Hematopoietic multipotent progenitor cell treated with erythropoietin and hydrocortisone succinate and interleukin-3 and kit ligand, for 6 days (in vitro differentiated cells): ENCODE measurements around the gene CRTAC1.

Experiments
- DNase-seq: peaks from one replicate; pipeline ENCODE4 v3.0.0-alpha.2; 2015

CRTAC1 gene

DNA sequence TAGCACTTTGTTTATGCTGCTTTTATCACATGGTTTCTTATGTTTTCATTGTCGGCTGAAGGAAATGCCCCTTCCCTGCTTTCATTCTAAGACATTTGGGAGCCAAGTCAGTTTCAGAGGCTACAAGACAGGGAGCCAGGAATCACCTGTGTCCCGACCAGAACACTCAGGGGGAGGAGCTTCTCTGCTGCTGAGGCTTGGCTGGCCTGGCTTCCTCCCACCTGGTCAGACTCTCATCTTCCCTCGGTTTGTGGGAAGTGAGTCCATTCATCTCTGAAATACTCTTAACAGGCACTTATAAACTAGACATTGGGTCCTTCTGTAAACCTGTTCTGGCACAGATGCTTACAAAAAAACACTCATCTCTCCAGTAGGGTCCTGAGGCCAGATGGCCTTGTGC lies 200.4 kb downstream of the CRTAC1 start:
- no peak for DNase-seq

GRCh38 chr10:97828721-97829120 lies 201.7 kb downstream of the CRTAC1 start:
- DNase-seq, result no peak

DNA sequence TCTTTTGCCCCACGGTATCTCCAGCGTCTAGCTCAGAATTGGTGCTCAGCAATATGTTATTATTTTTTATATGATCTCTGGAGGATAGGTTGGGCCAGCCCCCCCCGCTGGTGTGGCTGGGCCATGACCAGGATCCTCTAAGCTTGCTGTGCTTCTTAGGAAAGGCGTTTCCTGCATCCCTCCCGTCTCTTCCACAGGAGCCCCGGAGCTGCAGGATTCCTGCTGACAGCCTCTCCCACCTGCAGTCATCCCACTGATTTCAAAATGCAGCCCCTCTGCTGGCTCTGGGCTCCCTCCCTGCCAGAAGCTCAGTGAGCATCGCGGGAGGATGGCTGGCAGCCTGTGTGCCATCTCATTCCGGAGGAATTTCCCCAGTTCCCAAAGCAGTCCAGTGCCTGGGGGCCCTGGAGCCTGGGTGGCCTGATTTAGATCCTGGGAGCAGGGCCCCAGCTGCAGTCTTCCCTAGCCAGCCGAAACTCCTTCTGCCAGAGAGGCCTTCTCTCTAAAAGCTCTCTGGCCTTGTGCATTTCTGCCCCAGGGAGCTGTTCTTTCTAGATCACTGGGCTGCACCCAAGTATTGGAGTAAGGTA lies 202.6 kb downstream of the CRTAC1 start:
- DNase-seq, result no peak

DNA sequence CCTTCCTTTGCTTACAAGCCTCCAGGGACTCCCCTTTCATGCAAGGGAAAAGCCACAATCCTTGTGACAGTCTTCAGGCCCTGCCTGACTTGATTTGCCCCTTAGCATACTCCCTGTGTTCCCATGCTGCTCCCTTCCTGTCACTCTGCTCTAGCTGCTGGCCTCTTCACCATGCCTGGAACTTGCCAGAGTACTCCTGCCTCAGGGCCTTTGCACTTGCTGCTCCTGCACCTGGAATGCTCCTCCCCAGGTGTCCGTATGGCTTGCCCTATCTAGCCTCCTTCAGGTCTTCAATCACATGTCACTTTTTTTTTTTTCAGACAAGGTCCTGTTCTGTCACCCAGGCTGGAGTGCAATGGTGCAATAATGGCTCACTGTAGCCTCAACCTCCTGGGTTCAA lies 203.5 kb downstream of the CRTAC1 start:
- DNase-seq, result no peak

GRCh38 chr10:97825020-97825760 lies 205.2 kb downstream of the CRTAC1 start:
- DNase-seq, result no peak

- DNase-seq, result no peak
These were observed 206.7 kb downstream of the CRTAC1 start for GRCh38 chr10:97823734-97824133.

DNA sequence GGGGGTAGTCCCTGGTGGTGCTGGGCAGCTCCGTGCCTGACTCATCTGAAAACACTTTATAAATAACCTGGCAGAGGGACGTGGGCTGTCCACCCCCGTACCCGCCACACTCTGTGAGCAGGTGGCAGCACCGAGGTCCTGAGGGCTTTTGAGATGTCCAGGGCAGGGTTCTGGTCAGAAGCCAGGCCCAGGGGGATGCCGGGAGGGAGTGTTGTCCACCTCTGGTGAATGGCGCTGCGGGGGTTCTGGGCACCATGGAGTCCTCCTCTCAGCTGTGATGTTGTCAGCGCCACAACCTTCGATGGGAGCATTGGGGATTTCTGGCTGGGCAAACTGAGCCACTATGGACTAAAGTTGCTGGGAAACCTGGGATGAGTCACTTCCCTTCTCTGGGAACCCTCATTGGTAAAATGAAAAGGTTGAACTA lies 208.1 kb downstream of the CRTAC1 start:
- DNase-seq, result no peak

- DNase-seq, result no peak
These were observed 208.9 kb downstream of the CRTAC1 start for GRCh38 chr10:97821308-97822038.

GRCh38 chr10:97820096-97820704 lies 210.2 kb downstream of the CRTAC1 start:
- DNase-seq, result no peak

DNA sequence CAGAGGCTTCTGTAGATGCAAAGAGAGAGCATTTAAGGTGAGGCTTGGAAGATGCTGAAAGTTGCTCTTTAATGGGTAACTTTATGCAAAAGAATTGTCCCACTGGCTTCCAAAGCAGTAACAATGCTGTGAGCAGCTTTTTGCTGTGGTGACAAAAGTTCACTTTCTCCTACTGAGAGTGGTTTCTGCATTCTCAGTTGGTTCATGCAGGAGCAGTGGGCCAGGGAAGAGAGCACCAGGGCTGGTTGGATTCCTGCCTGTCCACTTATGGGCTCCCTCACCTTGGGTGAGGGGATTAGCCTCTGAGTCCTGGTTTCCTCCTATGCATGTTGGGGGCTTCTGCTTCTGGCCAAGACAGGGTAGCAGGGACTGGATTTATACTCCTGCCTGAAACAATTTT lies 211.8 kb downstream of the CRTAC1 start:
- no peak for DNase-seq

GRCh38 chr10:97816609-97817008 lies 213.8 kb downstream of the CRTAC1 start:
- DNase-seq, result no peak
